ENCODE measurements around the gene PARP8. TPM values are rescaled to one million over a fixed set of nuclear protein-coding genes. Genes with fewer than 3 reads are reported as not detected.

Gene PARP8
- total RNA-seq, 2 experiments from 2014 or later = 36.8 to 39.2 TPM

- H3K36me3 ChIP-seq (ENCODE audit: insufficient read depth, low read length) = no peaks in the 10 kb centered on the region
- ChIA-PET POLR2A (interaction anchor here (0.7 kb wide), 1 partner anchor 103 kb away, joined by 4 read pairs; no protein-coding TSS in a partner anchor), CTCF (ENCODE audit: unreplicated experiment) (no interaction called here)
- H2AFZ ChIP-seq (ENCODE audit: low read length) = no peak overlapping the region
- BruUV-seq (replicated peaks) = no TSS peak
- H3K9me2 ChIP-seq (ENCODE audit: insufficient read depth, low read length) = no peaks in the 10 kb centered on the region
- no peaks in the 10 kb centered on the region for H3K4me1 ChIP-seq (ENCODE audit: insufficient read depth, low read length, poor library complexity, severe bottlenecking)
- no peak overlapping the region for H3K27ac ChIP-seq (ENCODE audit: low read depth, low read length, poor library complexity, severe bottlenecking)
- H3K79me2 ChIP-seq (ENCODE audit: insufficient read depth, low read depth, low read length) = peaks cover 63% of the 10 kb centered on the region
- no peak for TF ChIP-seq CTCF (conservative IDR thresholded peaks at IDR 0.05; ENCODE audit: low read length)
- no peak for TF ChIP-seq EZH2phosphoT487 (IDR thresholded peaks at IDR 0.05; ENCODE audit: borderline replicate concordance, low read depth, low read length)
- DNase-seq (ENCODE audit: low spot score) = no peak
- H3K9me3 ChIP-seq (ENCODE audit: low read length) = 0 out of 2 replicates have a peak, but pooled peaks cover 12% of the 10 kb centered on the region
- intact Hi-C loops (cut with micrococcal nuclease; ENCODE audit: unreplicated experiment) = no loop called here
- no peaks in the 10 kb centered on the region for H4K20me1 ChIP-seq (ENCODE audit: insufficient read depth, low read length)
- H3K4me2 ChIP-seq (ENCODE audit: low read length) = no peak overlapping the region
- no peak overlapping the region for H3K4me3 ChIP-seq (ENCODE audit: low read depth, low read length, poor library complexity, severe bottlenecking)
Measured at GRCh38 chr5:50727845-50728244, 61.4 kb downstream of the PARP8 start.

- TF ChIP-seq EZH2phosphoT487 (IDR thresholded peaks at IDR 0.05; ENCODE audit: borderline replicate concordance, low read depth, low read length) (no peak), CTCF (conservative IDR thresholded peaks at IDR 0.05; ENCODE audit: low read length) (no peak)
- Histone ChIP-seq H4K20me1 (ENCODE audit: insufficient read depth, low read length) (no peaks in the 10 kb centered on the region), H3K4me3 (ENCODE audit: low read depth, low read length, poor library complexity, severe bottlenecking) (no peak overlapping the region), H3K9me2 (ENCODE audit: insufficient read depth, low read length) (no peaks in the 10 kb centered on the region), H3K27ac (ENCODE audit: low read depth, low read length, poor library complexity, severe bottlenecking) (no peak overlapping the region), H2AFZ (ENCODE audit: low read length) (no peak overlapping the region), H3K36me3 (ENCODE audit: insufficient read depth, low read length) (no peaks in the 10 kb centered on the region), H3K9me3 (ENCODE audit: low read length) (0 out of 2 replicates have a peak, but pooled peaks cover 12% of the 10 kb centered on the region), H3K4me2 (ENCODE audit: low read length) (no peak overlapping the region), H3K4me1 (ENCODE audit: insufficient read depth, low read length, poor library complexity, severe bottlenecking) (no peaks in the 10 kb centered on the region), H3K79me2 (ENCODE audit: insufficient read depth, low read depth, low read length) (peaks cover 44% of the 10 kb centered on the region)
- ChIA-PET POLR2A (interaction anchor here (0.6 kb wide), 1 partner anchor 200 kb away, joined by 3 read pairs; no protein-coding TSS in a partner anchor), CTCF (ENCODE audit: unreplicated experiment) (no interaction called here)
- no TSS peak for BruUV-seq (replicated peaks)
- no peak for DNase-seq (ENCODE audit: low spot score)
- intact Hi-C loops (cut with micrococcal nuclease; ENCODE audit: unreplicated experiment) = no loop called here
Measured at GRCh38 chr5:50730336-50730735, 63.9 kb downstream of the PARP8 start.

- 0 out of 2 replicates have a peak, but pooled peaks cover 12% of the 10 kb centered on the region for H3K9me3 ChIP-seq (ENCODE audit: low read length)
- no peak for DNase-seq (ENCODE audit: low spot score)
- CTCF ChIA-PET (ENCODE audit: unreplicated experiment) = no interaction called here
- H4K20me1 ChIP-seq (ENCODE audit: insufficient read depth, low read length) = no peaks in the 10 kb centered on the region
- H3K4me3 ChIP-seq (ENCODE audit: low read depth, low read length, poor library complexity, severe bottlenecking) = no peak overlapping the region
- no peak for TF ChIP-seq EZH2phosphoT487 (IDR thresholded peaks at IDR 0.05; ENCODE audit: borderline replicate concordance, low read depth, low read length)
- TF ChIP-seq CTCF (conservative IDR thresholded peaks at IDR 0.05; ENCODE audit: low read length) = no peak
- POLR2A ChIA-PET = no interaction called here
- H3K9me2 ChIP-seq (ENCODE audit: insufficient read depth, low read length) = no peaks in the 10 kb centered on the region
- H3K79me2 ChIP-seq (ENCODE audit: insufficient read depth, low read depth, low read length) = peaks cover 39% of the 10 kb centered on the region
- H3K4me1 ChIP-seq (ENCODE audit: insufficient read depth, low read length, poor library complexity, severe bottlenecking) = no peaks in the 10 kb centered on the region
- intact Hi-C loops (cut with micrococcal nuclease; ENCODE audit: unreplicated experiment) = no loop called here
- no TSS peak for BruUV-seq (replicated peaks)
- H3K4me2 ChIP-seq (ENCODE audit: low read length) = no peak overlapping the region
- no peak overlapping the region for H2AFZ ChIP-seq (ENCODE audit: low read length)
- H3K27ac ChIP-seq (ENCODE audit: low read depth, low read length, poor library complexity, severe bottlenecking) = no peak overlapping the region
- H3K36me3 ChIP-seq (ENCODE audit: insufficient read depth, low read length) = no peaks in the 10 kb centered on the region
Measured at GRCh38 chr5:50730841-50731240, 64.4 kb downstream of the PARP8 start.

Data from OCI-LY7 (cell line).